Hepatocyte (in vitro differentiated cells): ENCODE data around the gene ZBTB37. TPM values are rescaled to one million over a fixed set of nuclear protein-coding genes. Genes with fewer than 3 reads are reported as not detected.

Source experiments
- DNase-seq: peaks from one replicate; pipeline ENCODE4 v3.0.0-alpha.2; 2016; ENCODE audit warnings: low spot score
- H2AFZ ChIP-seq: fragments of 200-600 bp; sonication (generic); 2 replicates; pipeline ENCODE4 v1.6.0; 2016; ENCODE audit warnings: antibody characterized with exemption, mild to moderate bottlenecking
- H3K27ac ChIP-seq: fragments of 200-600 bp; sonication (generic); 2 replicates; pipeline ENCODE4 v1.5.1; 2016; ENCODE audit warnings: mild to moderate bottlenecking
- H3K27me3 ChIP-seq: fragments of 200-600 bp; sonication (generic); 2 replicates; pipeline ENCODE4 v1.6.1; 2016
- H3K36me3 ChIP-seq: fragments of 200-600 bp; sonication (generic); replicated peaks from 2 replicates; pipeline ENCODE4 v1.5.1; 2016; ENCODE audit warnings: low read depth; ENCODE audit not compliant: insufficient read depth
- H3K4me1 ChIP-seq: fragments of 200-600 bp; sonication (generic); 2 replicates; pipeline ENCODE4 v1.5.1; 2016; ENCODE audit warnings: mild to moderate bottlenecking, moderate library complexity; ENCODE audit not compliant: insufficient read depth
- H3K4me2 ChIP-seq: fragments of 200-600 bp; sonication (generic); 2 replicates; pipeline ENCODE4 v1.6.0; 2016
- H3K4me3 ChIP-seq: fragments of 200-600 bp; sonication (generic); 2 replicates; pipeline ENCODE4 v1.5.1; 2016; ENCODE audit warnings: mild to moderate bottlenecking
- H3K79me2 ChIP-seq: fragments of 200-600 bp; sonication (generic); 2 replicates; pipeline ENCODE4 v1.6.0; 2017; ENCODE audit warnings: mild to moderate bottlenecking
- H3K9me2 ChIP-seq: fragments of 200-600 bp; sonication (generic); replicated peaks from 2 replicates; pipeline ENCODE4 v1.6.0; 2017; ENCODE audit warnings: mild to moderate bottlenecking; ENCODE audit not compliant: insufficient read depth
- H3K9me3 ChIP-seq: fragments of 200-600 bp; sonication (generic); 2 replicates; pipeline ENCODE4 v1.5.1; 2016; ENCODE audit warnings: low read depth, mild to moderate bottlenecking
- H4K20me1 ChIP-seq: fragments of 200-600 bp; sonication (generic); 2 replicates; pipeline ENCODE4 v1.6.0; 2016; ENCODE audit warnings: mild to moderate bottlenecking; ENCODE audit not compliant: insufficient read depth, poor library complexity, severe bottlenecking
- EZH2 ChIP-seq: fragments of 200-600 bp; sonication (generic); IDR thresholded peaks from 2 replicates; pipeline ENCODE4 v1.6.1; 2016; ENCODE audit warnings: antibody characterized with exemption, mild to moderate bottlenecking, borderline replicate concordance
- EZH2phosphoT487 ChIP-seq: fragments of 200-600 bp; sonication (generic); IDR thresholded peaks from one replicate; pipeline ENCODE4 v1.6.1; 2018; ENCODE audit warnings: antibody characterized with exemption, mild to moderate bottlenecking, low read depth, moderate library complexity; ENCODE audit not compliant: unreplicated experiment, severe bottlenecking
- WGBS: methylation state at CpG from one replicate; pipeline ENCODE4 v1.1.6; 2016; ENCODE audit warnings: low lambda C conversion rate; ENCODE audit errors: missing lambda C conversion rate; 5-methylcytosine and 5-hydroxymethylcytosine counted together
- polyA plus RNA-seq: library from polyadenylated mRNA; unstranded; fragments of >200 nt; fragmentation: Nextera tagmentation; extraction: Ambion mirVana; gene quantifications from 2 replicates; pipeline ENCODE4 v1.2.1, GENCODE V29; 2016
- total RNA-seq: library from RNA; depleted of rRNA; stranded (reverse); fragments of >200 nt; gene quantifications from 2 replicates; pipeline ENCODE4 v1.2.3, GENCODE V29; 2014
- TF ChIP-seq, protein P1 (sequence below): fragments of 200-600 bp; sonication (generic); IDR thresholded peaks from 2 replicates; pipeline ENCODE4 v1.5.1; 2016; ENCODE audit warnings: antibody characterized with exemption, mild to moderate bottlenecking; ENCODE audit not compliant: poor library complexity

Gene ZBTB37
- total and polyA plus RNA-seq, 2 experiments from 2014 or later: 0.99 to 9.3 TPM

DNA sequence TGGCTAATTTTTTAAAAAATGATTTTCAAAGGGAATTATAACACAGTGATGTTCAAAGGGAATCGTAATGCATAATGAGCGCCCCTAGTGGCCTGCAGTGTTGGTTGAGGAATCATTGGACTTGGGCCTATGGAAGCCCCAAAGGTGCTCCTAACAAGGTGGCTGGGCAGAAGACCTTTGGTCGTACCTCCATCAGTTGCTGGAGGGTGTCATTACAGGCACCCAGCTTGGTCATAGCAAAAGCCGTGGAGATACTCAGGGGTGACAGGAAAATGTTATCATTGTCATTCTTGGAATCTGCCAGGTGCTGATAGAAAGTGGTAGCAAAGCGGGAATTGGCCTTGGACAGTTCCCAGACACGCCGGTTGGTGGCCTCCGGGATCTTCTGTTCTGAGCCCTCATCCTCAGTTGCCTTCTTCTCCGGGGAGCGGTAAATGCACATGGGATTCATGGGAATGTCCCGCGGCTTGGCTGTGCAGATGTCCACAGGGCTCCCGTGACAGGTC is 46.2 kb downstream of the ZBTB37 start:
- no peak overlapping the region for H2AFZ ChIP-seq
- no peak overlapping the region for H3K4me3 ChIP-seq
- no peaks in the 10 kb centered on the region for H3K9me3 ChIP-seq
- no peaks in the 10 kb centered on the region for H3K79me2 ChIP-seq
- H4K20me1 ChIP-seq: no peaks in the 10 kb centered on the region
- no peaks in the 10 kb centered on the region for H3K36me3 ChIP-seq
- TF ChIP-seq, protein P1, sequence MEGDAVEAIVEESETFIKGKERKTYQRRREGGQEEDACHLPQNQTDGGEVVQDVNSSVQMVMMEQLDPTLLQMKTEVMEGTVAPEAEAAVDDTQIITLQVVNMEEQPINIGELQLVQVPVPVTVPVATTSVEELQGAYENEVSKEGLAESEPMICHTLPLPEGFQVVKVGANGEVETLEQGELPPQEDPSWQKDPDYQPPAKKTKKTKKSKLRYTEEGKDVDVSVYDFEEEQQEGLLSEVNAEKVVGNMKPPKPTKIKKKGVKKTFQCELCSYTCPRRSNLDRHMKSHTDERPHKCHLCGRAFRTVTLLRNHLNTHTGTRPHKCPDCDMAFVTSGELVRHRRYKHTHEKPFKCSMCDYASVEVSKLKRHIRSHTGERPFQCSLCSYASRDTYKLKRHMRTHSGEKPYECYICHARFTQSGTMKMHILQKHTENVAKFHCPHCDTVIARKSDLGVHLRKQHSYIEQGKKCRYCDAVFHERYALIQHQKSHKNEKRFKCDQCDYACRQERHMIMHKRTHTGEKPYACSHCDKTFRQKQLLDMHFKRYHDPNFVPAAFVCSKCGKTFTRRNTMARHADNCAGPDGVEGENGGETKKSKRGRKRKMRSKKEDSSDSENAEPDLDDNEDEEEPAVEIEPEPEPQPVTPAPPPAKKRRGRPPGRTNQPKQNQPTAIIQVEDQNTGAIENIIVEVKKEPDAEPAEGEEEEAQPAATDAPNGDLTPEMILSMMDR: peak; percentile 32
- TF ChIP-seq EZH2 (no peak), EZH2phosphoT487 (no peak)
- H3K27ac ChIP-seq: no peak overlapping the region
- peak; percentile 21 for DNase-seq
- no peaks in the 10 kb centered on the region for H3K4me1 ChIP-seq
- H3K9me2 ChIP-seq: no peaks in the 10 kb centered on the region
- WGBS: 85% methylated on average over 13 of the region's 13 CpGs
- no peaks in the 10 kb centered on the region for H3K27me3 ChIP-seq
- no peak overlapping the region for H3K4me2 ChIP-seq

DNA sequence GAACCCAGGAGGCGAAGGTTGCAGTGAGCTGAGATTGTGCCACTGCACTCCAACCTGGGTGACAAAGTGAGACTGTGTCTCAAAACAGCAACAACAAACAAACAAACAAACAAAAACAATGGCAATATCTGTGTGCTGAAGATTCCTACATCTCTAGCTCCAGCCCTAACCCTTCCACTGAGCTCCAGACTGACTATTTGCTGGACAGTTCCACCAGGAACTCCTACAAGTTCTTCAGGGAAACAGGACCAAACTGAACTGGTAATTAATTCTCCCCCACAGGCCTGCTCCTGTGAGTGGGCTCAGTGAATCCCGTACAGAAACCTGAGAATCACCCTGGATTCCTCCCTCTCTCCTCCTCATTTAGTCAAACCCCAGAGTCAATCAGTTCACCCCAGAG is 47.4 kb downstream of the ZBTB37 start:
- H3K9me3 ChIP-seq: no peaks in the 10 kb centered on the region
- no peaks in the 10 kb centered on the region for H3K4me1 ChIP-seq
- H3K27ac ChIP-seq: no peak overlapping the region
- no peaks in the 10 kb centered on the region for H3K9me2 ChIP-seq
- H3K36me3 ChIP-seq: no peaks in the 10 kb centered on the region
- DNase-seq: no peak
- no peaks in the 10 kb centered on the region for H4K20me1 ChIP-seq
- no peaks in the 10 kb centered on the region for H3K27me3 ChIP-seq
- H3K4me2 ChIP-seq: no peak overlapping the region
- 85% methylated on average over 2 of the region's 2 CpGs for WGBS
- TF ChIP-seq, protein P1: no peak
- no peak overlapping the region for H2AFZ ChIP-seq
- no peaks in the 10 kb centered on the region for H3K79me2 ChIP-seq
- H3K4me3 ChIP-seq: no peak overlapping the region

DNA sequence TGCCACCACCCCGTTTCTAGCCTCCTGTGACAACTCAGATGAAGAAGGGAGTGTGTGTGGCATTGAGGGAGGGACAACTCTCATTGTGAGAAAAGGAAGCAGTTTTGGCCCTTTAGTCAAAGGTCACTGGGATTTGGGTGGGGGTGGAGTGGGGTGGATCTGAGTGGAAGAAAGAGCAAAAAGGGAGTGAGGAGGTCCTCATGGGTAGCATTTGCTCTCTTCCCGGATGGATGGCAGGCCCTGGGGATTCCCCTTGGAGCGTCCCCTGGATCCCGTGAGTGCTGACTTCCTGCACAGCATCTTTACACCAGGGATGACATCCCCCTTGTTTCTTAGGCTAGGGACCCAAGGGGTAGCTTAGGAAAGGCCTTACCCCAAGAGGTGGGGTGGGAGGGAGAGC is 48.5 kb downstream of the ZBTB37 start:
- Histone ChIP-seq H3K27ac (no peak overlapping the region), H3K4me3 (no peak overlapping the region), H3K9me2 (no peaks in the 10 kb centered on the region), H3K79me2 (no peaks in the 10 kb centered on the region), H3K27me3 (no peaks in the 10 kb centered on the region), H2AFZ (no peak overlapping the region), H3K9me3 (no peaks in the 10 kb centered on the region), H4K20me1 (no peaks in the 10 kb centered on the region), H3K36me3 (no peaks in the 10 kb centered on the region), H3K4me1 (no peaks in the 10 kb centered on the region), H3K4me2 (no peak overlapping the region)
- TF ChIP-seq EZH2phosphoT487 (no peak), EZH2 (no peak)
- TF ChIP-seq, protein P1: no peak
- WGBS: 92% methylated on average over 4 of the region's 4 CpGs
- no peak for DNase-seq

DNA sequence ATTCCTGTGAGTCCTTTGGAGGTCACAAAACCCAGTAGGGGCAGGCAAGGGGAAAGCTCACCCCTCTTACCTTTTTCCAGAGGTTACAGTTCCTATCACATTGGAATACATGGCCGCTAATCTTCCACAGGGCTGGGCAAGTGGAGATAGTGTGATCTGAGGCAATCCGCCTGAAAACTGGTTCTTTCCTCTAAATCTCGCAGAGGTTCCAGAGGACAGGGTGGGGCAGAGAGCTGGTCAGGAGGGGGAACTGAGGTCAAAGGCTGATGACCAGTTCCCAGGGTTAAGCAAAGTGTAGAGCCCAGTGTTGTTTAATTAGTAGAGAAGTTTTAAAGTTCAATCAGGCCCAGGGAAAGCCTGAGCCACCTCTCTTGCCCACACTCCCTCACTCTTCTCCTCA is 49.0 kb downstream of the ZBTB37 start, which contains the start of gene SERPINC1:
TSS of gene SERPINC1 (minus strand) at position 179 of the 400 bp plus-strand sequence. CDS start at position 111, 68 bp downstream.
- no peaks in the 10 kb centered on the region for H4K20me1 ChIP-seq
- no peaks in the 10 kb centered on the region for H3K4me1 ChIP-seq
- no peaks in the 10 kb centered on the region for H3K27me3 ChIP-seq
- no peaks in the 10 kb centered on the region for H3K9me2 ChIP-seq
- no peaks in the 10 kb centered on the region for H3K9me3 ChIP-seq
- H3K4me2 ChIP-seq: no peak within 1 kb of the TSS
- peak; percentile 24 for DNase-seq
- TF ChIP-seq EZH2 (no peak), EZH2phosphoT487 (no peak)
- TF ChIP-seq, protein P1: no peak
- no peak within 1 kb of the TSS for H3K4me3 ChIP-seq
- WGBS: 77% methylated on average over 3 of the region's 3 CpGs
- H3K79me2 ChIP-seq: no peaks in the 10 kb centered on the region
- no peak within 1 kb of the TSS for H3K27ac ChIP-seq
- H2AFZ ChIP-seq: no peak within 1 kb of the TSS
- H3K36me3 ChIP-seq: no peaks in the 10 kb centered on the region
